A549 (cell line): ENCODE results near the gene DAZ4.
"Not testable (repeated sequence)": the region's sequence is repeated elsewhere in the genome, so short reads cannot be mapped to it uniquely, and the experiment has no call there.

Source experiments
- CBX2 ChIP-seq: fragments of 200-600 bp; sonication (generic); IDR thresholded peaks from 2 replicates; pipeline ENCODE4 v1.6.1; 2016; ENCODE audit warnings: low read depth, mild to moderate bottlenecking, borderline replicate concordance
- CBX8 ChIP-seq: fragments of 200-600 bp; sonication (generic); IDR thresholded peaks from 2 replicates; pipeline ENCODE4 v1.6.1; 2016
- CEBPB ChIP-seq, 2 experiments: fragments of >200 bp in 1 of 2; sonication (Bioruptor Twin) in 1 of 2; formaldehyde crosslinking in 1 of 2; IDR thresholded peaks; 2 replicates each; pipeline ENCODE4 v1.6.1; 2012 to 2016
- CHD2 ChIP-seq: fragments of 150-350 bp; IDR thresholded peaks from 2 replicates; pipeline ENCODE4 v1.6.1; 2014; ENCODE audit warnings: low read length; ENCODE audit not compliant: partially characterized antibody
- CTCF ChIP-seq: fragments of >200 bp; sonication (Bioruptor Twin); formaldehyde crosslinking; IDR thresholded peaks from 3 replicates; pipeline ENCODE4 v1.5.1; 2016
- ELK1 ChIP-seq: fragments of 150-350 bp; IDR thresholded peaks from 2 replicates; pipeline ENCODE4 v1.6.1; 2014; ENCODE audit warnings: low read depth, mild to moderate bottlenecking, low read length
- ESRRA ChIP-seq: fragments of 150-350 bp; IDR thresholded peaks from 2 replicates; pipeline ENCODE4 v1.6.1; 2014; ENCODE audit warnings: mild to moderate bottlenecking, low read length, borderline replicate concordance
- HMGXB4 ChIP-seq: fragments of 250-450 bp; sonication (Bioruptor Pico); IDR thresholded peaks from 2 replicates; pipeline ENCODE4 v1.5.0; 2021; ENCODE audit warnings: mild to moderate bottlenecking, moderate library complexity, borderline replicate concordance
- JUNB ChIP-seq: fragments of >200 bp; sonication (Bioruptor Twin); formaldehyde crosslinking; IDR thresholded peaks from 2 replicates; pipeline ENCODE4 v1.6.1; 2016
- POLR2A ChIP-seq: IDR thresholded peaks from 2 replicates; pipeline ENCODE4 v1.6.1; 2012; ENCODE audit warnings: mild to moderate bottlenecking, low read length
- RAD21 ChIP-seq, 2 experiments: fragments of >200 bp in 1 of 2; sonication (Bioruptor Twin) in 1 of 2; formaldehyde crosslinking in 1 of 2; IDR thresholded peaks in 1 of 2; conservative IDR thresholded peaks in 1 of 2; 2 replicates in 1 of 2; 3 replicates in 1 of 2; pipeline ENCODE4 v1.6.1; 2012 to 2018; ENCODE audit warnings: inconsistent platforms in 1 of 2
- USF2 ChIP-seq: fragments of 450-650 bp; IDR thresholded peaks from 2 replicates; pipeline ENCODE4 v1.6.1; 2014; ENCODE audit warnings: antibody characterized with exemption

- TF ChIP-seq CBX8; CBX2; ELK1; CTCF; POLR2A; HMGXB4; USF2; CHD2; JUNB; CEBPB (IDR thresholded peaks at IDR 0.05); ESRRA; RAD21 (conservative IDR thresholded peaks at IDR 0.05 in 1 of 2, IDR thresholded peaks at IDR 0.05 in 1 of 2): not testable (repeated sequence)
These were observed 9.4 kb upstream of the DAZ4 start for GRCh38 chrY:24824184-24824879.
